Measurements from ENCODE around the gene C2orf72.

C2orf72 gene

GRCh38 chr2:231069379-231070054 is 32.2 kb downstream of the C2orf72 start:
- Mint-ChIP-seq H3K4me3 (no peak overlapping the region), H3K27me3 (no peaks in the 10 kb centered on the region), H3K9me3 (no peaks in the 10 kb centered on the region), H3K4me1 (peaks cover 12% of the 10 kb centered on the region), H3K36me3 (ENCODE audit: insufficient read depth) (peaks cover 38% of the 10 kb centered on the region), H3K27ac (ENCODE audit: low read depth) (no peak overlapping the region)
- DNase-seq (ENCODE audit: low spot score in 2 of 2): no peak
- no peak for ATAC-seq (replicated peaks; ENCODE audit: extremely low read depth, poor library complexity, severe bottlenecking)

GRCh38 chr2:231084565-231084964 is 47.2 kb downstream of the C2orf72 start:
- DNase-seq (ENCODE audit: low spot score in 2 of 2) (no peak), ATAC-seq (replicated peaks; ENCODE audit: extremely low read depth, poor library complexity, severe bottlenecking) (no peak)
- no peaks in the 10 kb centered on the region for H3K27me3 Mint-ChIP-seq
- peaks cover 57% of the 10 kb centered on the region for H3K36me3 Mint-ChIP-seq (ENCODE audit: insufficient read depth)
- no peak overlapping the region for H3K4me3 Mint-ChIP-seq
- no peaks in the 10 kb centered on the region for H3K9me3 Mint-ChIP-seq
- no peak overlapping the region for H3K27ac Mint-ChIP-seq (ENCODE audit: low read depth)
- H3K4me1 Mint-ChIP-seq: no peaks in the 10 kb centered on the region

- DNase-seq (ENCODE audit: low spot score in 2 of 2): no peak
- Mint-ChIP-seq H3K36me3 (ENCODE audit: insufficient read depth) (peaks cover 40% of the 10 kb centered on the region), H3K4me1 (no peaks in the 10 kb centered on the region), H3K27ac (ENCODE audit: low read depth) (no peak overlapping the region), H3K4me3 (no peak overlapping the region), H3K27me3 (no peaks in the 10 kb centered on the region), H3K9me3 (no peaks in the 10 kb centered on the region)
- no peak for ATAC-seq (replicated peaks; ENCODE audit: extremely low read depth, poor library complexity, severe bottlenecking)
These were observed 51.4 kb downstream of the C2orf72 start for GRCh38 chr2:231088754-231089153.

- Mint-ChIP-seq H3K4me1 (peaks cover 5% of the 10 kb centered on the region), H3K36me3 (ENCODE audit: insufficient read depth) (peaks cover 16% of the 10 kb centered on the region), H3K9me3 (peaks cover 10% of the 10 kb centered on the region), H3K27me3 (no peaks in the 10 kb centered on the region), H3K27ac (ENCODE audit: low read depth) (no peak overlapping the region), H3K4me3 (no peak overlapping the region)
- DNase-seq (ENCODE audit: low spot score in 2 of 2): no peak
- no peak for ATAC-seq (replicated peaks; ENCODE audit: extremely low read depth, poor library complexity, severe bottlenecking)
These were observed 56.6 kb downstream of the C2orf72 start for GRCh38 chr2:231093933-231094332.

- H3K27ac Mint-ChIP-seq (ENCODE audit: low read depth): no peak overlapping the region
- no peak overlapping the region for H3K4me3 Mint-ChIP-seq
- no peaks in the 10 kb centered on the region for H3K27me3 Mint-ChIP-seq
- peaks cover 12% of the 10 kb centered on the region for H3K9me3 Mint-ChIP-seq
- H3K4me1 Mint-ChIP-seq: peaks cover 5% of the 10 kb centered on the region
- peaks cover 13% of the 10 kb centered on the region for H3K36me3 Mint-ChIP-seq (ENCODE audit: insufficient read depth)
- ATAC-seq (replicated peaks; ENCODE audit: extremely low read depth, poor library complexity, severe bottlenecking) (no peak), DNase-seq (ENCODE audit: low spot score in 2 of 2) (no peak)
These were observed 57.5 kb downstream of the C2orf72 start for GRCh38 chr2:231094736-231095346.
